ENCODE measurements around the gene PALLD.

Gene PALLD

GRCh38 chr4:168867128-168867527 lies 370.3 kb downstream of the PALLD start:
- Histone ChIP-seq H3K4me1 (ENCODE audit: insufficient read depth, poor library complexity, severe bottlenecking) (peaks cover 7% of the 10 kb centered on the region), H3K36me3 (ENCODE audit: low read depth) (peaks cover 77% of the 10 kb centered on the region), H3K9me3 (ENCODE audit: severe bottlenecking) (no peaks in the 10 kb centered on the region), H3K27me3 (ENCODE audit: insufficient read depth, poor library complexity, severe bottlenecking) (no peaks in the 10 kb centered on the region), H3K27ac (ENCODE audit: poor library complexity, severe bottlenecking) (peak overlapping the region; percentile 35), H3K4me3 (ENCODE audit: severe bottlenecking) (no peak overlapping the region)
- ATAC-seq (ENCODE audit: low read depth) (no peak), DNase-seq (ENCODE audit: low spot score) (no peak)
- no peak for TF ChIP-seq CTCF (IDR thresholded peaks at IDR 0.05; ENCODE audit: poor library complexity, severe bottlenecking)

DNA sequence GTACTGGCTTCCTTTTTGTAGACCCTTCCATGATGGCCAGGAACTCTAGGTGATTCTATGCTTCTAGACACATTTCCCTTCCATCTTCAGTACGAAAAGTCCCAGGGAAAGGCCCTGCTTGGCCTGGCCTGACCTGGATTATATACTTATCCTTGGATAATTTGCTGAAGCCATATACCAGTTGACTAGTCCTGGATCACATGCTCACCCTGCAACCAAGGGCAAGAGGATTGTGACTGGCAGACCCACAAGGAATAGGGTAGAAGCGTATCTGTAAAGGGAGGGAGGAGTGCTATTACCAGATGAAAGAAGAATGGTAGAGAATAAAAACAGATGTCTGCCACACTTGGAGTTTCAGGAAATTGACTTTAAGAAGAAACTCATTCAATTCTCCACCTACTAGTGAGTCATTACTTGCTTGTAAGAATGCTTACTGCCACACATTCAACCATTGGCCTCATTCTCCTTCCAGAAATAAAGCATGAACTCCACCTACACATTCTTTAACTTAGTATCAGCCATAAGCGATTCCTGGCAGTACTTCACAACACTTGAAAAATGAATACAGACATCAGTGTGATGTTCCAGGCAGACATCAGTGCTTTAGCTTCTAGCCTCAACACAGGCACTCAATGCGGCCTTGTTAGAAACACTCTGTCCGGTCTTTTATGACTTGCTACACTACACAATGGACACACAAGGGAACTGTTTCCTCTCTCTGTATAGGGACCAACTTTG lies 371.4 kb downstream of the PALLD start:
- peaks cover 7% of the 10 kb centered on the region for H3K4me1 ChIP-seq (ENCODE audit: insufficient read depth, poor library complexity, severe bottlenecking)
- peak overlapping the region; percentile 35 for H3K27ac ChIP-seq (ENCODE audit: poor library complexity, severe bottlenecking)
- H3K9me3 ChIP-seq (ENCODE audit: severe bottlenecking), result no peaks in the 10 kb centered on the region
- H3K36me3 ChIP-seq (ENCODE audit: low read depth), result peaks cover 75% of the 10 kb centered on the region
- no peak for DNase-seq (ENCODE audit: low spot score)
- ATAC-seq (ENCODE audit: low read depth), result peak; percentile 77
- no peak for TF ChIP-seq CTCF (IDR thresholded peaks at IDR 0.05; ENCODE audit: poor library complexity, severe bottlenecking)
- H3K27me3 ChIP-seq (ENCODE audit: insufficient read depth, poor library complexity, severe bottlenecking), result no peaks in the 10 kb centered on the region
- no peak overlapping the region for H3K4me3 ChIP-seq (ENCODE audit: severe bottlenecking)

- DNase-seq (ENCODE audit: low spot score) (no peak), ATAC-seq (ENCODE audit: low read depth) (no peak)
- Histone ChIP-seq H3K4me3 (ENCODE audit: severe bottlenecking) (no peak overlapping the region), H3K9me3 (ENCODE audit: severe bottlenecking) (no peaks in the 10 kb centered on the region), H3K36me3 (ENCODE audit: low read depth) (peaks cover 75% of the 10 kb centered on the region), H3K27ac (ENCODE audit: poor library complexity, severe bottlenecking) (peak overlapping the region; percentile 35), H3K4me1 (ENCODE audit: insufficient read depth, poor library complexity, severe bottlenecking) (peaks cover 7% of the 10 kb centered on the region), H3K27me3 (ENCODE audit: insufficient read depth, poor library complexity, severe bottlenecking) (no peaks in the 10 kb centered on the region)
- TF ChIP-seq CTCF (IDR thresholded peaks at IDR 0.05; ENCODE audit: poor library complexity, severe bottlenecking), result no peak
These were observed 371.9 kb downstream of the PALLD start for GRCh38 chr4:168868802-168869201.

- no peaks in the 10 kb centered on the region for H3K9me3 ChIP-seq (ENCODE audit: severe bottlenecking)
- H3K27me3 ChIP-seq (ENCODE audit: insufficient read depth, poor library complexity, severe bottlenecking), result no peaks in the 10 kb centered on the region
- ATAC-seq (ENCODE audit: low read depth) (no peak), DNase-seq (ENCODE audit: low spot score) (no peak)
- no peak overlapping the region for H3K27ac ChIP-seq (ENCODE audit: poor library complexity, severe bottlenecking)
- H3K4me1 ChIP-seq (ENCODE audit: insufficient read depth, poor library complexity, severe bottlenecking), result peaks cover 7% of the 10 kb centered on the region
- no peak overlapping the region for H3K4me3 ChIP-seq (ENCODE audit: severe bottlenecking)
- peaks cover 69% of the 10 kb centered on the region for H3K36me3 ChIP-seq (ENCODE audit: low read depth)
- no peak for TF ChIP-seq CTCF (IDR thresholded peaks at IDR 0.05; ENCODE audit: poor library complexity, severe bottlenecking)
These were observed 373.2 kb downstream of the PALLD start for GRCh38 chr4:168870004-168870403.

DNA sequence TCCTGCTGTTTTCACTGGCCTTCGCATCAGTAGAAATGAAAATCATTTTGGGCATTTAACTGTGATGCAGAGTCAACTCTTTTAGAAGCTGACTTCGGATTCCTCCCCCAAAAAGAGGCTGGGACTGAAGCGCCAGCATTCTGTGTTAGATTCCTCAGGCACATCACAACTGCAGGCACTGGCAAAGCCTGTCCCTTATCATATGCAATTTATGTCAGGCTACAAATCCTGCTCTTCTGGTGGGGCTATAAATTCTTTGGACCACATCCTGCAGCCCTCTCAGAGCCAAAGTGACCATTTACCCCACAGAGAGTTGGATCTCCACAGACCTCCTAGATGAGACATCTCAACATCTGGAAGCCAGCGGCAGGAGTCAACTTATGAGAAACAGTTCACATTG lies 374.8 kb downstream of the PALLD start:
- ATAC-seq (ENCODE audit: low read depth), result no peak
- Histone ChIP-seq H3K27ac (ENCODE audit: poor library complexity, severe bottlenecking) (no peak overlapping the region), H3K9me3 (ENCODE audit: severe bottlenecking) (no peaks in the 10 kb centered on the region), H3K27me3 (ENCODE audit: insufficient read depth, poor library complexity, severe bottlenecking) (no peaks in the 10 kb centered on the region), H3K36me3 (ENCODE audit: low read depth) (peaks cover 57% of the 10 kb centered on the region), H3K4me3 (ENCODE audit: severe bottlenecking) (no peak overlapping the region), H3K4me1 (ENCODE audit: insufficient read depth, poor library complexity, severe bottlenecking) (peaks cover 7% of the 10 kb centered on the region)
- no peak for TF ChIP-seq CTCF (IDR thresholded peaks at IDR 0.05; ENCODE audit: poor library complexity, severe bottlenecking)
- DNase-seq (ENCODE audit: low spot score), result no peak

All from RWPE2 (cell line).